Measurements from ENCODE around the gene SLC6A17.

GRCh38 chr1:110132682-110133081 is 17.6 kb upstream of the SLC6A17 start:
- TF ChIP-seq POLR2A (IDR thresholded peaks at IDR 0.05): no peak
- no peak for TF ChIP-seq CTCF (IDR thresholded peaks at IDR 0.05)

Data from adrenal gland (tissue), 5 donors.